Psoas muscle (tissue), 8 donors: ENCODE results near the gene RBM19. TPM values are rescaled to one million over a fixed set of nuclear protein-coding genes. Genes with fewer than 3 reads are reported as not detected.

ENCODE experiments used
- ATAC-seq, 4 donors: fragments of 200-7000 bp; cut with Tn5 transposase; one replicate each; pipeline ENCODE4 v1.9.1; 2020; ENCODE audit warnings: moderate library complexity in 3 of 4, mild to moderate bottlenecking in 2 of 4
- DNase-seq, 2 donors: peaks; one replicate each; pipeline ENCODE4 v3.0.0-alpha.2; 2020
- H3K27ac ChIP-seq: fragments of 200-600 bp; one replicate; pipeline ENCODE4 v1.8.0; 2022
- H3K27me3 ChIP-seq, 3 donors: fragments of 200-600 bp in 1 of 3; one replicate each; pipeline versions ENCODE4 v1.6.1 to v1.8.0; 2013 to 2022; ENCODE audit warnings: low read length in 2 of 3, mild to moderate bottlenecking in 2 of 3, moderate library complexity in 1 of 3; ENCODE audit not compliant: insufficient read depth in 3 of 3
- H3K36me3 ChIP-seq, 2 donors: fragments of 200-600 bp in 1 of 2; one replicate each; pipeline versions ENCODE4 v1.6.1 to v1.8.0; 2013 to 2022; ENCODE audit warnings: low read depth in 1 of 2, mild to moderate bottlenecking in 1 of 2, moderate library complexity in 1 of 2; ENCODE audit not compliant: insufficient read depth in 1 of 2
- H3K4me1 ChIP-seq: fragments of 200-600 bp; one replicate; pipeline ENCODE4 v1.8.0; 2022
- H3K4me3 ChIP-seq: fragments of 200-600 bp; one replicate; pipeline ENCODE4 v1.8.0; 2022; ENCODE audit warnings: mild to moderate bottlenecking
- H3K9me3 ChIP-seq: fragments of 200-600 bp; one replicate; pipeline ENCODE4 v1.8.0; 2022
- WGBS, 3 donors: extraction: QIAGEN DNeasy Blood & Tissue Kit; methylation state at CpG; one replicate each; pipeline versions ENCODE4 v1.1.6 to v1.1.7; 2013; 5-methylcytosine and 5-hydroxymethylcytosine counted together
- intact Hi-C, 2 donors: fragments of 100-400 bp; cut with DNase I; formaldehyde crosslinking; loops; one replicate each; pipeline versions ENCODE4 v1.11.0 to v1.14.2; 2022
- polyA plus RNA-seq, 3 donors: library from polyadenylated mRNA; stranded (reverse); fragments of 200-250 nt; gene quantifications; one replicate each; pipeline ENCODE4 v1.2.3, GENCODE V29; 2013
- total RNA-seq, 4 donors: library from RNA; stranded (reverse); fragmentation: NEBNext Ultra II Directional in 2 of 4; extraction: Animal tissue kit (Norgen Biotek cat#: 25700) in 2 of 4; gene quantifications; one replicate each; pipeline versions ENCODE4 v1.2.1 to v1.2.4, GENCODE V29; 2021 to 2023
- TF ChIP-seq, protein P1 (sequence below): fragments of 200-600 bp; IDR thresholded peaks from one replicate; pipeline ENCODE4 v1.8.0; 2022; ENCODE audit warnings: antibody characterized with exemption
- donor health status: healthy with polysubstance abuse.
- donor health status: DM: no; HTN: no; CAD: no; lungs with moderate emphysema.
- donor health status: Bipolar disorder and iron deficiency.
- donor health status: healthy.
- donor health status: DM: yes; HTN: yes; CAD: no.
- donor health status: DM: no; HTN: no; CAD: no.
- donor health status: DM: no; HTN: no; CAD: no.
- donor health status: DM: yes; HTN: yes; CAD: no.

The RBM19 gene
- total and polyA plus RNA-seq, 7 donors: 14.2 to 59.4 (median 25.7) TPM

- Histone ChIP-seq H3K9me3 (no peaks in the 10 kb centered on the region), H3K36me3 (peaks cover 10 to 60% of the 10 kb centered on the region in 2 donors), H3K4me1 (peaks cover 5% of the 10 kb centered on the region), H3K27me3 (no peaks in the 10 kb centered on the region), H3K4me3 (no peak overlapping the region), H3K27ac (no peak overlapping the region)
- DNase-seq (no peak), ATAC-seq (no peak)
- TF ChIP-seq, protein P1, sequence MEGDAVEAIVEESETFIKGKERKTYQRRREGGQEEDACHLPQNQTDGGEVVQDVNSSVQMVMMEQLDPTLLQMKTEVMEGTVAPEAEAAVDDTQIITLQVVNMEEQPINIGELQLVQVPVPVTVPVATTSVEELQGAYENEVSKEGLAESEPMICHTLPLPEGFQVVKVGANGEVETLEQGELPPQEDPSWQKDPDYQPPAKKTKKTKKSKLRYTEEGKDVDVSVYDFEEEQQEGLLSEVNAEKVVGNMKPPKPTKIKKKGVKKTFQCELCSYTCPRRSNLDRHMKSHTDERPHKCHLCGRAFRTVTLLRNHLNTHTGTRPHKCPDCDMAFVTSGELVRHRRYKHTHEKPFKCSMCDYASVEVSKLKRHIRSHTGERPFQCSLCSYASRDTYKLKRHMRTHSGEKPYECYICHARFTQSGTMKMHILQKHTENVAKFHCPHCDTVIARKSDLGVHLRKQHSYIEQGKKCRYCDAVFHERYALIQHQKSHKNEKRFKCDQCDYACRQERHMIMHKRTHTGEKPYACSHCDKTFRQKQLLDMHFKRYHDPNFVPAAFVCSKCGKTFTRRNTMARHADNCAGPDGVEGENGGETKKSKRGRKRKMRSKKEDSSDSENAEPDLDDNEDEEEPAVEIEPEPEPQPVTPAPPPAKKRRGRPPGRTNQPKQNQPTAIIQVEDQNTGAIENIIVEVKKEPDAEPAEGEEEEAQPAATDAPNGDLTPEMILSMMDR: no peak
- intact Hi-C loops: no loop called here
- 84 to 90% (median 87%) methylated on average over 16 of the region's 16 CpGs for WGBS, 3 donors
Observed at GRCh38 chr12:113961921-113962710, 4.0 kb downstream of the RBM19 start.

GRCh38 chr12:113960030-113960429 lies 6.1 kb downstream of the RBM19 start:
- no peak overlapping the region for H3K27ac ChIP-seq
- H3K9me3 ChIP-seq: no peaks in the 10 kb centered on the region
- peaks cover 13 to 78% of the 10 kb centered on the region in 2 donors for H3K36me3 ChIP-seq
- ATAC-seq (no peak), DNase-seq (no peak)
- 94 to 96% (median 96%) methylated on average over 6 of the region's 6 CpGs for WGBS, 3 donors
- intact Hi-C loops: no loop called here
- no peaks in the 10 kb centered on the region for H3K4me1 ChIP-seq
- TF ChIP-seq, protein P1: no peak
- no peak overlapping the region for H3K4me3 ChIP-seq
- H3K27me3 ChIP-seq: no peaks in the 10 kb centered on the region

DNA sequence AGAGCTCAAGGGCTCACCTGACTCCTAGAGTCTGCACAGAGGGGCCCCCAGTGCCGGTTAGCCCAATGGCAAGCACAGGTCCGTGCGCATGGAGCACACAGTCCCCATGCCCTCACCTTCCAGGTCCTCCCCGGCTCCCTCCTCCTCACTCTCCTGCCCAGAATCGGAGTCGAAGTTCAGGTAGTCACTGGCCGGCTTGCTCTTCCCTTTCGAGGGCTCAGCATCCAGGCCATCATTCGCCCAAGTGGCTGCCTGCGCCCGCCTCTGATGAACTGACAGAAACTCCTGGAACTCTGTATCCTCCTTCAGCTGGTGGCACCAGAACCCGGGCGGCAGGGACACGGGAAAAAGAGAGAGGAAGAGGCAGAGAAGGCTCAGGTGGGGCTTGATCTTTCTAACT lies 7.0 kb downstream of the RBM19 start:
- no peaks in the 10 kb centered on the region for H3K4me1 ChIP-seq
- H3K27me3 ChIP-seq: no peaks in the 10 kb centered on the region
- no peak for DNase-seq
- peaks cover 13 to 88% of the 10 kb centered on the region in 2 donors for H3K36me3 ChIP-seq
- ATAC-seq: no peak
- 95 to 97% (median 95%) methylated on average over 14 of the region's 14 CpGs for WGBS, 3 donors
- no peak overlapping the region for H3K27ac ChIP-seq
- TF ChIP-seq, protein P1: no peak
- intact Hi-C loops: no loop called here
- H3K4me3 ChIP-seq: no peak overlapping the region
- no peaks in the 10 kb centered on the region for H3K9me3 ChIP-seq

- 79 to 84% (median 84%) methylated on average over 5 of the region's 5 CpGs for WGBS, 3 donors
- TF ChIP-seq, protein P1: no peak
- intact Hi-C loops: no loop called here
- H3K4me1 ChIP-seq: no peaks in the 10 kb centered on the region
- no peak overlapping the region for H3K4me3 ChIP-seq
- ATAC-seq: no peak
- no peak overlapping the region for H3K27ac ChIP-seq
- no peaks in the 10 kb centered on the region for H3K27me3 ChIP-seq
- DNase-seq: no peak
- H3K36me3 ChIP-seq: peaks cover 13 to 92% of the 10 kb centered on the region in 2 donors
- no peaks in the 10 kb centered on the region for H3K9me3 ChIP-seq
Observed at GRCh38 chr12:113958108-113958507, 8.0 kb downstream of the RBM19 start.
